K562 (cell line): Measurements from ENCODE around the gene IL20RB. TPM values are rescaled to one million over a fixed set of nuclear protein-coding genes. Genes with fewer than 3 reads are reported as not detected.

ENCODE experiments used
- ATAC-seq: fragments of 200-7000 bp; cut with Tn5 transposase; 3 replicates; pipeline ENCODE4 v1.9.1; 2020; ENCODE audit warnings: moderate library complexity
- BruUV-seq: library from RNA; stranded (reverse); fragments of 400-500 nt; replicated peaks from 2 replicates; lab custom pipeline; 2021; lab: Mats Ljungman, UMichigan
- CTCF ChIA-PET: fragments of 300-600 bp; formaldehyde crosslinking; extraction: SDS; loops from one replicate; lab custom pipeline; 2021; ENCODE audit warnings: low intra/inter-chr PET ratio; lab: Yijun Ruan, JAX
- POLR2A ChIA-PET: fragments of 300-600, 350-650 bp; sonication (Branson Sonifier 250); formaldehyde crosslinking; extraction: SDS; loops from one replicate; lab custom pipeline; 2021; ENCODE audit warnings: antibody characterized with exemption, inconsistent platforms; lab: Yijun Ruan, JAX
- DNase-seq, 4 experiments: peaks; one replicate each; pipeline versions ENCODE4 v3.0.0 to v3.0.0-alpha.2; 2011 to 2018; ENCODE audit warnings: low spot score in 3 of 4, mixed read lengths in 3 of 4; ENCODE audit errors: extremely low read depth in 1 of 4
- FAIRE-seq: peaks from 2 replicates; lab custom pipeline; 2011; peaks lifted over from hg19 to GRCh38; lab: Jason Lieb, UNC
- H2AFZ ChIP-seq: 2 replicates; pipeline ENCODE4 v1.6.0; 2011; ENCODE audit warnings: low read depth, low read length, control low read depth, inconsistent platforms
- H3K27ac ChIP-seq: fragments of 200-600 bp; 3 replicates; pipeline ENCODE4 v1.8.0; 2011; ENCODE audit warnings: low read depth, mild to moderate bottlenecking, control low read depth, inconsistent platforms, low read length, moderate library complexity, mixed read lengths; ENCODE audit errors: extremely low read depth
- H3K27me3 ChIP-seq, 2 experiments: fragments of 300-600 bp in 1 of 2; 2 replicates in 1 of 2; 3 replicates in 1 of 2; pipeline versions ENCODE4 v1.6.0 to v1.8.0; 2011; ENCODE audit warnings: inconsistent platforms in 2 of 2, low read length in 2 of 2, mild to moderate bottlenecking in 1 of 2, mixed read lengths in 1 of 2, moderate library complexity in 1 of 2; ENCODE audit not compliant: control insufficient read depth in 2 of 2, insufficient read depth in 2 of 2
- H3K36me3 ChIP-seq: fragments of 300-600 bp; 3 replicates; pipeline ENCODE4 v1.8.0; 2011; ENCODE audit warnings: mild to moderate bottlenecking, low read length, inconsistent platforms; ENCODE audit not compliant: control insufficient read depth, insufficient read depth
- H3K4me1 ChIP-seq, 2 experiments: fragments of 200-600 bp in 1 of 2; replicated peaks in 1 of 2; 2 replicates in 1 of 2; 3 replicates in 1 of 2; pipeline versions ENCODE4 v1.5.1 to v1.8.0; 2011; ENCODE audit warnings: inconsistent platforms in 2 of 2, low read length in 2 of 2, mild to moderate bottlenecking in 1 of 2, mixed read lengths in 1 of 2, moderate library complexity in 1 of 2; ENCODE audit not compliant: control insufficient read depth in 2 of 2, insufficient read depth in 2 of 2
- H3K4me2 ChIP-seq: 2 replicates; pipeline ENCODE4 v1.6.1; 2011; ENCODE audit warnings: low read length, control low read depth, inconsistent platforms, mixed read lengths; ENCODE audit not compliant: insufficient read depth
- H3K4me3 ChIP-seq: fragments of 200-600 bp; sonication (generic), shearing (Covaris generic); 2 replicates; pipeline ENCODE4 v1.5.1; 2016; ENCODE audit warnings: control low read depth, inconsistent platforms
- H3K79me2 ChIP-seq: fragments of 200-600 bp; 3 replicates; pipeline ENCODE4 v1.8.0; 2011; ENCODE audit warnings: low read length, inconsistent platforms; ENCODE audit not compliant: control insufficient read depth, insufficient read depth
- H3K9ac ChIP-seq, 2 experiments: 2 replicates each; pipeline versions ENCODE4 v1.6.0 to v1.6.1; 2011; ENCODE audit warnings: low read depth in 2 of 2, low read length in 2 of 2, control low read depth in 1 of 2, inconsistent platforms in 1 of 2, mild to moderate bottlenecking in 1 of 2, mixed read lengths in 1 of 2; ENCODE audit not compliant: insufficient read depth in 1 of 2
- H3K9me1 ChIP-seq: one replicate; pipeline ENCODE4 v1.6.0; 2011; ENCODE audit warnings: inconsistent platforms, mild to moderate bottlenecking, low read length, moderate library complexity; ENCODE audit not compliant: control insufficient read depth, insufficient read depth
- H3K9me3 ChIP-seq: replicated peaks from 2 replicates; pipeline ENCODE4 v1.5.1; 2011; ENCODE audit warnings: low read depth, low read length, inconsistent platforms; ENCODE audit not compliant: control insufficient read depth, insufficient read depth
- H4K20me1 ChIP-seq: replicated peaks from 2 replicates; pipeline ENCODE4 v1.6.1; 2011; ENCODE audit warnings: low read length, inconsistent platforms, mixed read lengths; ENCODE audit not compliant: control insufficient read depth, insufficient read depth
- ARNT ChIP-seq, 2 experiments: fragments of 450-650 bp; IDR thresholded peaks; 2 replicates each; pipeline ENCODE4 v1.6.1; 2016; ENCODE audit warnings: mild to moderate bottlenecking in 1 of 2
- FOXJ2 ChIP-seq: fragments of 200-800 bp; sonication (Bioruptor generic); IDR thresholded peaks from 2 replicates; pipeline ENCODE4 v1.6.1; 2016; ENCODE audit warnings: missing genetic modification characterization, missing compliant biosample characterization
- FOXJ3 ChIP-seq: sonication (generic); formaldehyde crosslinking; IDR thresholded peaks from 2 replicates; pipeline ENCODE4 v1.4.0; 2020; ENCODE audit warnings: mild to moderate bottlenecking, missing genetic modification reagents
- HMG20B ChIP-seq: fragments of 250-450 bp; sonication (Bioruptor Pico); IDR thresholded peaks from 2 replicates; pipeline ENCODE4 v1.5.0; 2021; ENCODE audit warnings: mild to moderate bottlenecking
- NBN ChIP-seq: fragments of 450-650 bp; IDR thresholded peaks from 2 replicates; pipeline ENCODE4 v1.6.1; 2016; ENCODE audit warnings: low read depth, mild to moderate bottlenecking
- NCOA6 ChIP-seq: fragments of 450-650 bp; IDR thresholded peaks from 2 replicates; pipeline ENCODE4 v1.6.1; 2017; ENCODE audit warnings: mild to moderate bottlenecking
- REST ChIP-seq, 2 experiments: fragments of 450-650 bp; formaldehyde crosslinking in 1 of 2; IDR thresholded peaks; 2 replicates each; pipeline versions ENCODE4 v1.4.0 to v1.6.1; 2014 to 2020; ENCODE audit warnings: mild to moderate bottlenecking in 2 of 2, borderline replicate concordance in 1 of 2, low read depth in 1 of 2
- SP1 ChIP-seq: sonication (generic); formaldehyde crosslinking; IDR thresholded peaks from 2 replicates; pipeline ENCODE4 v1.8.1; 2022; ENCODE audit warnings: mild to moderate bottlenecking, missing genetic modification reagents
- TAL1 ChIP-seq: fragments of 450-650 bp; IDR thresholded peaks from 2 replicates; pipeline ENCODE4 v1.6.1; 2016; ENCODE audit warnings: mild to moderate bottlenecking
- THRA ChIP-seq: fragments of 450-650 bp; IDR thresholded peaks from 2 replicates; pipeline ENCODE4 v1.6.1; 2017; ENCODE audit warnings: mild to moderate bottlenecking, moderate library complexity
- U2AF2 ChIP-seq: fragments of 200-400 bp; formaldehyde crosslinking; optimal IDR thresholded peaks from 2 replicates; pipeline ENCODE3; 2017; ENCODE audit warnings: low read depth, mild to moderate bottlenecking, low read length
- ZFP36 ChIP-seq: fragments of 150-350 bp; IDR thresholded peaks from 2 replicates; pipeline ENCODE4 v1.6.1; 2018; ENCODE audit warnings: low read length, low read depth; ENCODE audit not compliant: partially characterized antibody
- WGBS: fragments of 100-300 bp; shearing (Covaris generic); methylation state at CpG from one replicate; pipeline ENCODE4 v1.1.6; 2016; ENCODE audit warnings: low coverage, mixed read lengths; ENCODE audit not compliant: insufficient coverage; ENCODE audit errors: missing lambda C conversion rate; 5-methylcytosine and 5-hydroxymethylcytosine counted together
- in situ Hi-C: fragments of 300-500 bp; cut with MboI; formaldehyde crosslinking; loops from 4 replicates; pipeline ENCODE4 v1.15.0; 2018; ENCODE audit warnings: inconsistent platforms, mixed read lengths
- intact Hi-C: fragments of 100-400 bp; cut with micrococcal nuclease; formaldehyde crosslinking; loops from 2 replicates; pipeline ENCODE4 v1.14.2; 2022
- polyA plus RNA-seq, 8 experiments: library from polyadenylated mRNA; depleted of rRNA in 4 of 8; stranded (reverse) in 5 of 8; unstranded in 3 of 8; fragments of >200 nt; fragmentation: Nextera tagmentation in 2 of 8; fragmentation: Illumina TruSeq in 1 of 8; extraction: Ambion mirVana in 2 of 8; extraction: Trizol in 1 of 8; gene quantifications; 2 replicates each; pipeline versions ENCODE4 v1.2.1 to v1.2.3, GENCODE V29; 2011 to 2014; ENCODE audit warnings: inconsistent platforms in 1 of 8, missing spikeins in 1 of 8
- total RNA-seq, 7 experiments: library from RNA; depleted of rRNA in 6 of 7; stranded (reverse); fragments of >200 nt in 6 of 7; fragmentation: Illumina TruSeq in 2 of 7; extraction: Trizol in 2 of 7; gene quantifications; 2 replicates each; pipeline versions ENCODE4 v1.2.1 to v1.2.3, GENCODE V29; 2011 to 2021; ENCODE audit warnings: low replicate concordance in 1 of 7
- TF ChIP-seq, protein P1 (sequence below): fragments of 450-650 bp; IDR thresholded peaks from 2 replicates; pipeline ENCODE4 v1.6.1; 2014; ENCODE audit warnings: low read depth, mild to moderate bottlenecking, moderate library complexity, borderline replicate concordance

IL20RB gene
- total and polyA plus RNA-seq, 9 of the 15 experiments (the other 6 are each of a cell fraction or from before 2014, with no cell fraction given), result 0.77 to 9.9 (median 6.1) TPM

DNA sequence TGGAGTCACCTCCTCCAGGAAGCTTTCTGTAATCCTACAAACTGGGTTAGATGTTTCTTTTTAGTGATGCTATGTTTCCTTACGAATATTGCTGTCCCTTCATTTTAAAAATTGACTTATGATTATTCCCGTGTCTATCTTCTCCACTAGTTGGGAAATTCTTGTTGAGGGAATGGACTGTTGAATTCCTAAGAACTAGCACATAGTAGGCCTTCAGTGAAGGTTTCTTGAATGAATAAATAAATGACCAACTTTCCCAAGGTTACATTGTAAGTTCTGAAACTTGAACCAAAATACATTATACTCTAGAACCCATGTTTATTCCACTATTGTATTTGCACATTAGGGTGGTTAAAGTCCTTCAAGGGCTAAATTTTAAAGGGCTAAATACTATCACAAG, 812 bp upstream of the IL20RB start:
- no peak overlapping the region for H3K4me2 ChIP-seq
- no peaks in the 10 kb centered on the region for H3K79me2 ChIP-seq
- FAIRE-seq (no peak), DNase-seq (no peak), ATAC-seq (no peak)
- H3K4me1 ChIP-seq, result peaks cover 0 to 14% of the 10 kb centered on the region in 2 experiments; a peak in 3 of 5 replicates
- H4K20me1 ChIP-seq, result no peaks in the 10 kb centered on the region
- H3K4me3 ChIP-seq, result no peak overlapping the region
- no peaks in the 10 kb centered on the region for H3K9me3 ChIP-seq
- H3K36me3 ChIP-seq, result no peaks in the 10 kb centered on the region
- in situ Hi-C loops, result no loop called here
- H3K9ac ChIP-seq, result no peak overlapping the region
- no peak overlapping the region for H2AFZ ChIP-seq
- no TSS peak for BruUV-seq
- no peak overlapping the region for H3K27ac ChIP-seq
- CTCF ChIA-PET, result no interaction called here
- H3K9me1 ChIP-seq, result no peaks in the 10 kb centered on the region
- intact Hi-C loops, result loop anchor here (5.0 kb wide), 2 partner anchors 95 to 205 kb away; partner anchors contain the start of genes NCK1 and STAG1
- 93% methylated on average over 2 of the region's 2 CpGs for WGBS
- POLR2A ChIA-PET, result interaction anchor here (0.6 to 1.8 kb wide), 7 partner anchors 9 to 205 kb away, joined by 3 to 7 read pairs (median 4); partner anchors contain the start of gene STAG1
- H3K27me3 ChIP-seq, result no peaks in the 10 kb centered on the region
- TF ChIP-seq NCOA6 (no peak), REST (IDR thresholded peaks at IDR 0.05; ENCODE audit: borderline replicate concordance) (no peak), REST (CRISPR knock-in tag; IDR thresholded peaks at IDR 0.05; ENCODE audit: low read depth) (no peak), FOXJ2 (tag) (0 out of 2 replicates have a peak, but pooled peaks have one; percentile 19), THRA (no peak), TAL1 (no peak), U2AF2 (no peak), HMG20B (no peak), ARNT (IDR thresholded peaks at IDR 0.05) (no peak), NBN (no peak), ZFP36 (peak; percentile 46), FOXJ3 (CRISPR knock-in tag) (no peak), SP1 (no peak)
- TF ChIP-seq, protein P1, sequence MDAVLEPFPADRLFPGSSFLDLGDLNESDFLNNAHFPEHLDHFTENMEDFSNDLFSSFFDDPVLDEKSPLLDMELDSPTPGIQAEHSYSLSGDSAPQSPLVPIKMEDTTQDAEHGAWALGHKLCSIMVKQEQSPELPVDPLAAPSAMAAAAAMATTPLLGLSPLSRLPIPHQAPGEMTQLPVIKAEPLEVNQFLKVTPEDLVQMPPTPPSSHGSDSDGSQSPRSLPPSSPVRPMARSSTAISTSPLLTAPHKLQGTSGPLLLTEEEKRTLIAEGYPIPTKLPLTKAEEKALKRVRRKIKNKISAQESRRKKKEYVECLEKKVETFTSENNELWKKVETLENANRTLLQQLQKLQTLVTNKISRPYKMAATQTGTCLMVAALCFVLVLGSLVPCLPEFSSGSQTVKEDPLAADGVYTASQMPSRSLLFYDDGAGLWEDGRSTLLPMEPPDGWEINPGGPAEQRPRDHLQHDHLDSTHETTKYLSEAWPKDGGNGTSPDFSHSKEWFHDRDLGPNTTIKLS, result no peak
